ENCODE results near the gene MVK. TPM values are rescaled to one million over a fixed set of nuclear protein-coding genes. Genes with fewer than 3 reads are reported as not detected.
"Not testable (repeated sequence)": the region's sequence is repeated elsewhere in the genome, so short reads cannot be mapped to it uniquely, and the experiment has no call there.

MVK gene
- total RNA-seq, 1 donor = 3.9 TPM

- no peaks in the 10 kb centered on the region for H3K9me3 ChIP-seq (ENCODE audit: low read depth, low read length)
- H3K27me3 ChIP-seq (ENCODE audit: insufficient read depth, low read length) = no peaks in the 10 kb centered on the region
- no peak overlapping the region for H3K4me3 ChIP-seq (ENCODE audit: low read length)
- H3K4me1 ChIP-seq (ENCODE audit: insufficient read depth, low read length) = peaks cover 20% of the 10 kb centered on the region
Observed at GRCh38 chr12:109599087-109599486, 25.5 kb downstream of the MVK start.

DNA sequence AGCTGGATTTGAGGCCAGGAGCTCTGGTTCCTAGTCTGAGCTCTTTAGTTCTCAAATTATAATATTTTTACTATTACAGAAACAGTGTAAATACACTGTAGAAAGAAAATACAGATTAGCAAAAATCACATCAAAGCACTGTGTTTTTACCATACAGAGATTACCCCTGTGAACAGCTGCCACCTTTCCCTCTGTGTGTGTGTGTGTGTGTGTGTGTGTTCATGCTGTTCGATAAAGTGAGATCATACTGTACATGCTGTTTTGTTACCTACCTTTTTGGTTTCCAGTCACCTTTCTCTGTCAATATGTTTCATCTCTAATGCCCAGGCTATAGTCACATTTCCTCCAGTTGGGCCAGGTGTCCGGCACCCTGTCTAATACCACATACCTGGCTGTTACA, 26.9 kb downstream of the MVK start:
- Histone ChIP-seq H3K4me3 (ENCODE audit: low read length) (no peak overlapping the region), H3K4me1 (ENCODE audit: insufficient read depth, low read length) (peaks cover 6% of the 10 kb centered on the region), H3K27me3 (ENCODE audit: insufficient read depth, low read length) (no peaks in the 10 kb centered on the region), H3K9me3 (ENCODE audit: low read depth, low read length) (no peaks in the 10 kb centered on the region)

DNA sequence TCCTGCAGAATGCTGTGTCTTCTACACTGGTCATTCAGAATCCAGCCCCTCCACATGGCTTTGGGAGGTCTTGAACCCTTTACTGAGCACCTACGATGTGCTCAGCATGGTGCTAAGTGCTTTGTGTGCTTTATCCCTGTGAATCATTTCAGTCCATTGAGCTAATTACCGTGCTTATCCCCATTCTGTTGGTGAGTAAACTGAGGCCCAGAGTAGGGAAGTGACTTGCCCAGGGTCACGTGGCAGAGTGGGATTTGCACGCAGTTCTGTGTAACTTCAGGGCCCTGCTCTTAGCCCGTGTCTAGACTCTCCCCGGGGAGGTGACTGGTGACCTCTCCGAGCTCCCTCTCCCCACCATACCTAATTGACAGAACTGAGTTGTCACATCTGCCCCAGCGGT, 27.4 kb downstream of the MVK start:
- H3K4me1 ChIP-seq (ENCODE audit: insufficient read depth, low read length) = peaks cover 3% of the 10 kb centered on the region

GRCh38 chr12:109601557-109601956, 28.0 kb downstream of the MVK start:
- H3K4me1 ChIP-seq (ENCODE audit: insufficient read depth, low read length) = peaks cover 3% of the 10 kb centered on the region
- no peaks in the 10 kb centered on the region for H3K9me3 ChIP-seq (ENCODE audit: low read depth, low read length)
- H3K4me3 ChIP-seq (ENCODE audit: low read length) = no peak overlapping the region
- no peaks in the 10 kb centered on the region for H3K27me3 ChIP-seq (ENCODE audit: insufficient read depth, low read length)

More for the DNA sequence above, 27.4 kb downstream of the MVK start:
- no peaks in the 10 kb centered on the region for H3K9me3 ChIP-seq (ENCODE audit: low read depth, low read length)
- H3K4me3 ChIP-seq (ENCODE audit: low read length) = no peak overlapping the region
- H3K27me3 ChIP-seq (ENCODE audit: insufficient read depth, low read length) = no peaks in the 10 kb centered on the region

GRCh38 chr12:109602132-109602531, 28.5 kb downstream of the MVK start:
- not testable (repeated sequence) for H3K4me3 ChIP-seq (ENCODE audit: low read length); H3K9me3 ChIP-seq (ENCODE audit: low read depth, low read length); H3K27me3 ChIP-seq (ENCODE audit: insufficient read depth, low read length); H3K4me1 ChIP-seq (ENCODE audit: insufficient read depth, low read length)

DNA sequence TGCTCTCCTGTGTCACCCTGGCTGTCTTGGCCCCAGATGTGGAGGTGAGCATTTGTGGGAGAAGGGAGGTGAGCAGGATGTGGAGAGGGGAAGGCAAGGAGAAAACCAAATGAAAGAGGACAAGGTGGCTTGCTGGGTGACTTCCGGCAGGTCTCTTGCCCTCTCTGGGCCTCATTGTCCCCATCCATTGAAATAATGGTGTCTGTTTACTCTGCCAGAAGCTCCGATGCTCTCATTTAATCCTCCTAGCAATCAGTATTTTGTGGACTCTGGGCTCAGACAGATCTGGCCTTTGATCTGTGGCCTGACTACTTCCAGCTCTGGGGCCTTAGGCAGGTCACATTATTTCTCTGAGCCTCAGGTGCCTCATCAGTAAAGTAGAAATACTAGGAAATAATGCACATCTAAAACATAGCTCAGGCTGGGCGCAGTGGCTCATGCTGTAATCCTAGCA, 30.6 kb downstream of the MVK start:
- Histone ChIP-seq H3K27me3 (ENCODE audit: insufficient read depth, low read length) (no peaks in the 10 kb centered on the region), H3K4me3 (ENCODE audit: low read length) (no peak overlapping the region), H3K9me3 (ENCODE audit: low read depth, low read length) (no peaks in the 10 kb centered on the region), H3K4me1 (ENCODE audit: insufficient read depth, low read length) (no peaks in the 10 kb centered on the region)

DNA sequence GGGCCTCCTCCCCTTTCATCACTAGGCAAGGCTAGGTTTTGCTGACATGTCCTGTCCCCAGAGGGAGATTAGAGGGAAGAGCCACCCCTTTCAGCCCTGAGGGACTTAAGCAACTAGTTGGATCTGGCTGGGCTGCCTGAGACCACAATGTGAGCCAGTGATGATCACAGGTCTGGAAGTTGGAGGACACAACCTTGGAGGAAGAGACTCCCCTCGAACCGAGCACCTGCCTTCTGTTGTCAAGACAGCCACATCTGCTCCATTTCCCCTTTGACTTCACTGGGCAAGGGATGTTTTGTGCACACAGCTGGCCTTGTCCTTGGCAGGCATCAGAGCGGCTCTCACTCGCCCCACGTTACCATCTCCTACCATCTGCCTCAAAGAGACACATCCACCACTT, 31.4 kb downstream of the MVK start:
- no peaks in the 10 kb centered on the region for H3K27me3 ChIP-seq (ENCODE audit: insufficient read depth, low read length)
- no peak overlapping the region for H3K4me3 ChIP-seq (ENCODE audit: low read length)
- H3K4me1 ChIP-seq (ENCODE audit: insufficient read depth, low read length) = no peaks in the 10 kb centered on the region
- no peaks in the 10 kb centered on the region for H3K9me3 ChIP-seq (ENCODE audit: low read depth, low read length)

DNA sequence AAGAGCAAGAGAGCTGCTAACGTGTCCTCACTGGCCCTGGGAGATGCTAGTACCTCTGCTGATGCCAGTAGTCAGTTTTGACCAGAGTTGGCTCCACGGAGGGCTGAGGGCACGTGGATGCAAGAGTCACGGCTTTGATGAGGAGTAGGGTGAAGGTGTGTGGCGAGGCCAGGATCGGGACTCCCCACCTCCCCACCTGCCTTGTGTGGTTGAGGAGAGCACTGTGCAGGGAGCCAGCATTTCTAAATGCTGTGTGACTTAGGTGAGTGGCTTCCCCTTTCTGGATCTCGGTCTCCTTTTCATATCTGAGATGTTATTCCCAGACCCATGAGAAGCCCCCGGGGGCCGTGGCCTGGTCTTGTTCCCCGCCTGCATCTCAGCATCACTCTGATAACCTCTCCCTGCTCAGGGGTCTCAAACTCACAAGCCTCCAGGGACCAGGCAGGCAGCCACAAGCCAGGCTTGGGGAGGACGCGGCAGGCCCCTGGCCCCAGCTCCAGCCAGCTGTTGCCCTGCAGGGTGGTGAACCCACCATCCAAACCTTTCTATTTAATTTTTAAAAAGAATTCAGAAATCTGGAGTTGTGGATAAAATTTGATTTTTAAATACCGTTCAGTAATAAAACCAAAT, 32.1 kb downstream of the MVK start:
- H3K9me3 ChIP-seq (ENCODE audit: low read depth, low read length) = no peaks in the 10 kb centered on the region
- no peaks in the 10 kb centered on the region for H3K27me3 ChIP-seq (ENCODE audit: insufficient read depth, low read length)
- no peaks in the 10 kb centered on the region for H3K4me1 ChIP-seq (ENCODE audit: insufficient read depth, low read length)
- H3K4me3 ChIP-seq (ENCODE audit: low read length) = no peak overlapping the region

DNA sequence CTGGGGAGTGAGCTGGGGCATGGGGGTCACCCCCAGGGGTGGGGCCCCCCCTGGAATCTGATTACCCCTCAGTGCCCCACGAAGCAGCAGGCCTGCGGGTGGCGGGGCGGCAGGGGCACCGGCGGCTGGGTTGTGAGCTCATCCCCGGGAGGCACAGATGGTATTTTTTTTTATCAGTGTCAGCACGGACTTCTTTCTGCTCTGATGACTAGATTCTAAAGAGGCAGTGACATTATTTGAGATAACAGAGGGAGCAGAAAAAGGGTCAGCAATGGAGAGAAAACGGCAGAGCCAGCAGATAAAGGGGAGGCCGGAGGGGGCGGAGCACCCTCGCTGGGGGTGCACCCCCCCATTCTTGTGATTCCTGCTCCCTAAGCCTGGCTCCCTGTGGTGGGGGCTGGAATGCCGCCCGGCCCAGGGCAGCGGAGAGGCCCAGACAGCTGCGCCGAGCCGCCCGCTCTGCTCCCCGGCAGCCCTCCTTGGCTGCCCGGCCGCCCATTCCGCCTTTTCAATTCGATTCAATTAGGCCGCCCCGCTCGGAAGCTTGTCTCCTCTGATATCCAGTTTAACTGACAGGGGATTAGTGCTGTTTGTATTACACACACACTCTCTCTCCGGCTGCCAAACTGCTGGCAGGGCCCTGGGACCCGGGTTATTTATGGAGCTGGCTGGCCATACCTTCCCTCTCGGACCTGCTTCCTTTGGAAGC, 32.9 kb downstream of the MVK start:
- no peaks in the 10 kb centered on the region for H3K4me1 ChIP-seq (ENCODE audit: insufficient read depth, low read length)
- no peak overlapping the region for H3K4me3 ChIP-seq (ENCODE audit: low read length)
- H3K9me3 ChIP-seq (ENCODE audit: low read depth, low read length) = no peaks in the 10 kb centered on the region
- no peaks in the 10 kb centered on the region for H3K27me3 ChIP-seq (ENCODE audit: insufficient read depth, low read length)

DNA sequence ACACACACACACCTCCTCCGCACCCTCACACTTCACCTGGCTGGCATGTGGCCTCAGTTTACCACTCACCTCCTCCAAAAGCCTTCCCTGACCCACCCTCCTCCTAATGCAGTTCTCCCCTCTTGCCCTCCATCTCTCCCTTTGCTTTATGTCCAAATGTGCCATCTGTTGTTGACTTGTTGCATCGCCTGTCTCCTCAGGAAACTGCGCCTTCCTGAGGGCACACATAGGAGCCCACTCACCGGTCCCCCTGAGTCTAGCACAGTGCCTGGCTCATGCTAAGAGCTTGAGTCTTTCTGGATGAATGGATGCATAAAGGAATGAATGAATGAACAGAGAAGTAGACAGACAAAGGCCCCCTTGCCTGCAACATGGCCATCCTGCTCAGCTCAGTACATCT, 34.0 kb downstream of the MVK start:
- H3K27me3 ChIP-seq (ENCODE audit: insufficient read depth, low read length) = no peaks in the 10 kb centered on the region
- H3K4me3 ChIP-seq (ENCODE audit: low read length) = no peak overlapping the region
- no peaks in the 10 kb centered on the region for H3K9me3 ChIP-seq (ENCODE audit: low read depth, low read length)
- no peaks in the 10 kb centered on the region for H3K4me1 ChIP-seq (ENCODE audit: insufficient read depth, low read length)

- Histone ChIP-seq H3K4me1 (ENCODE audit: insufficient read depth, low read length) (no peaks in the 10 kb centered on the region), H3K27me3 (ENCODE audit: insufficient read depth, low read length) (no peaks in the 10 kb centered on the region), H3K9me3 (ENCODE audit: low read depth, low read length) (no peaks in the 10 kb centered on the region), H3K4me3 (ENCODE audit: low read length) (no peak overlapping the region)
Observed at GRCh38 chr12:109608270-109608669, 34.7 kb downstream of the MVK start.

- H3K4me1 ChIP-seq (ENCODE audit: insufficient read depth, low read length) = no peaks in the 10 kb centered on the region
- no peaks in the 10 kb centered on the region for H3K27me3 ChIP-seq (ENCODE audit: insufficient read depth, low read length)
- no peaks in the 10 kb centered on the region for H3K9me3 ChIP-seq (ENCODE audit: low read depth, low read length)
- H3K4me3 ChIP-seq (ENCODE audit: low read length) = no peak overlapping the region
Observed at GRCh38 chr12:109608793-109609192, 35.2 kb downstream of the MVK start.

DNA sequence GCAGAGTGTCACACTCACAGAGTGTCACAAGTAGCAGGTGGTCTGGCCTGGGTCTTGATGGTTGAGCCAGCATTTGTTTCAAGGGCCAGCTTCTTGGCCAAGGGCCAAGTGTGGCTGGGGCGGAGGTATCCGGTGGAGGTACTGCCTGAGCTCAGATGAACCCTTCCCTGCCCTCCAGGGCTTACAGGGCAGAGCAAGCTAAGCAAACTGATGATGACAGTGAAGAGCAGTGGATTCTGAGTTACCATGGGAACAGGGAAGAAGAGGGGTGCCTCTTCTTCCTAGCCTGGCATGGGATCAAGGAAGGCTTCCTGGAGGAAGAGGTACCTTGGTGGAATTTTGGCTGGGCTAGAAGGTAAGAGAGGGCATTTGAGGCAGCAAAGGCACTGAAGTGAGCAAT, 35.7 kb downstream of the MVK start:
- no peak overlapping the region for H3K4me3 ChIP-seq (ENCODE audit: low read length)
- no peaks in the 10 kb centered on the region for H3K4me1 ChIP-seq (ENCODE audit: insufficient read depth, low read length)
- H3K27me3 ChIP-seq (ENCODE audit: insufficient read depth, low read length) = no peaks in the 10 kb centered on the region
- no peaks in the 10 kb centered on the region for H3K9me3 ChIP-seq (ENCODE audit: low read depth, low read length)

DNA sequence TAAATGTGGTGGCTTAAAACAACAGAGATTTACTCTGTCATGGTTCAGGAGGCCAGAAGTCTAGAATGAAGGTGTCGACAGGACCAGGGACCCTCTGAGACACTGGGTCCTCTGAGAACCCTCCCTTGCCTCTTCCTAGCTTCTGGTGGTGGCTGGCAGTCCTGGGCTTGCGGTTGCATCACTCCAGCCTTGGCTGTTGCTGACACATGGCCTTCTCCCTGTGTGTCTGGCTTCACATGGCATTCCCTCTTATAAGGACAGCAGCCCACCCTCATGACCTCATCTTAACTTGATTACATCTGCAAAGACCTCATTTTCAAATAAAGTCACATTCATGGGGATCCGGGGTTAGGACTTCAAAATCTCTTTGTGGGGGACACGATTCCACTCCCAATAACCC, 36.9 kb downstream of the MVK start:
- Histone ChIP-seq H3K9me3 (ENCODE audit: low read depth, low read length) (no peaks in the 10 kb centered on the region), H3K4me3 (ENCODE audit: low read length) (no peak overlapping the region), H3K4me1 (ENCODE audit: insufficient read depth, low read length) (no peaks in the 10 kb centered on the region), H3K27me3 (ENCODE audit: insufficient read depth, low read length) (no peaks in the 10 kb centered on the region)

DNA sequence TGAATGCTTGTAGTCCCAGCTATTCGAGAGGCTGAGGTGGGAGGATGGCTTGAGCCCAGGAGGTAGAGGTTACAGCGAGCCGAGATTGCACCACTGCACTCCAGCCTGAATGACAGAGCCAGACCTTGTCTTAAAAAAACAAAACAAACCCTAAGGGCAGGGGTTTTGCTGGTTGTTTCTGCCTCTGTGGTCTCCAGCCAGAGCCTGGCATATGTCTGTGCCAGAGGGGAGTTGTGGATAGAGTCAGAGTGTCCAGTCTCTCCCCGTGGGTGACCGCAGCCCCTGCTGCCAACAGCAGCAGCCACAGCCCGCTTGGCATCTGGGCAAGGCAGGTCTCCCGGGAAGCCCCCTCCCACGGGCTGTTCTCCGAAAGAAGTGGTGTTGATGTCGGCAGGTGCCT, 37.6 kb downstream of the MVK start:
- Histone ChIP-seq H3K9me3 (ENCODE audit: low read depth, low read length) (no peaks in the 10 kb centered on the region), H3K4me1 (ENCODE audit: insufficient read depth, low read length) (no peaks in the 10 kb centered on the region), H3K4me3 (ENCODE audit: low read length) (no peak overlapping the region), H3K27me3 (ENCODE audit: insufficient read depth, low read length) (no peaks in the 10 kb centered on the region)

DNA sequence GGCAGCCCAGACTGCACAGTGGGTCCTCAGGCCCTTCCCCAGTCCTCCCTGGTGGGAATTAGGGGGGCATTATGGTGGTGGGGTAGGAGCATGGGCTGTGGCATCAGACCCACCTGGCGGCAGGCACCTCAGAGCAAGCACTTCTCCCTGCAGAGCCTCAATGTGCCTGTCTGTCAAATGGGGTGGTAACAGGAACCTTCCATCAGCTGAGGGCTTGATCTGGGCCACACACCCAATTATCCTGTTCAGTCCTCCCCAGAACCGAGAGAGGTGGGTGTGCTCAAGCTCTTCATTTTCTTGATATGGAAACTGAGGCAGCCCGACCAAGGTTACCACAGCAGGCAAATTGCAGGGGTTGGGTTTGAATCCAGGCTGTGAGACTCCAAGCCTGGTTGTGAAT, 38.4 kb downstream of the MVK start:
- Histone ChIP-seq H3K4me1 (ENCODE audit: insufficient read depth, low read length) (no peaks in the 10 kb centered on the region), H3K9me3 (ENCODE audit: low read depth, low read length) (no peaks in the 10 kb centered on the region), H3K4me3 (ENCODE audit: low read length) (no peak overlapping the region), H3K27me3 (ENCODE audit: insufficient read depth, low read length) (no peaks in the 10 kb centered on the region)
